ENCODE data around the gene CPXM2. TPM values are rescaled to one million over a fixed set of nuclear protein-coding genes. Genes with fewer than 3 reads are reported as not detected.

Gene CPXM2
- total RNA-seq, 2 donors from 2014 or later = 0.18 TPM; not detected in 1

- ATAC-seq (no peak), DNase-seq (no peak)
- Mint-ChIP-seq H3K4me1 (no peaks in the 10 kb centered on the region), H3K27me3 (peaks cover 25% of the 10 kb centered on the region), H3K27ac (no peak overlapping the region), H3K4me3 (no peak overlapping the region), H3K36me3 (ENCODE audit: low read depth) (no peaks in the 10 kb centered on the region)
- H3K9me3 ChIP-seq (ENCODE audit: control insufficient read depth, low read length, poor library complexity, severe bottlenecking) = no peaks in the 10 kb centered on the region
These were observed 187.5 kb downstream of the CPXM2 start for GRCh38 chr10:123704076-123704475.

- H3K9me3 ChIP-seq (ENCODE audit: control insufficient read depth, low read length, poor library complexity, severe bottlenecking) = no peaks in the 10 kb centered on the region
- ATAC-seq = no peak
- Mint-ChIP-seq H3K4me1 (no peaks in the 10 kb centered on the region), H3K27ac (no peak overlapping the region), H3K36me3 (ENCODE audit: low read depth) (no peaks in the 10 kb centered on the region), H3K27me3 (peaks cover 28% of the 10 kb centered on the region), H3K4me3 (no peak overlapping the region)
- no peak for DNase-seq
These were observed 188.3 kb downstream of the CPXM2 start for GRCh38 chr10:123703195-123703790.

Other genes with a start within 250 kb of the CPXM2 start
- not detected for gene GPR26, start 225.5 kb downstream of the CPXM2 start, total RNA-seq
- 1 to 10 TPM in 1 of 2 donors, under 1 TPM in 1; 0.26 to 3.3 TPM for gene CHST15, start 201.8 kb upstream of the CPXM2 start, total RNA-seq

Measured in T-helper 17 cell (primary cell).